HG03103 (cell line): ENCODE data around the gene MRPL20.
"Not testable (repeated sequence)": the region's sequence is repeated elsewhere in the genome, so short reads cannot be mapped to it uniquely, and the experiment has no call there.

Experiments
- ATAC-seq: cut with Tn5 transposase; IDR thresholded peaks from one replicate; pipeline ENCODE4 v1.9.1; 2021; ENCODE audit warnings: low read depth; ENCODE audit not compliant: unreplicated experiment

MRPL20 gene

GRCh38 chr1:1390675-1391074, 16.4 kb downstream of the MRPL20 start:
- ATAC-seq: no peak

GRCh38 chr1:1388078-1388472, 19.0 kb downstream of the MRPL20 start:
- no peak for ATAC-seq

GRCh38 chr1:1387098-1388077, 19.7 kb downstream of the MRPL20 start:
- ATAC-seq: no peak

GRCh38 chr1:1385931-1386330, 21.2 kb downstream of the MRPL20 start:
- ATAC-seq: no peak

GRCh38 chr1:1385339-1385738, 21.8 kb downstream of the MRPL20 start:
- ATAC-seq: not testable (repeated sequence)

- ATAC-seq: no peak
Observed at GRCh38 chr1:1381294-1381693, 25.8 kb downstream of the MRPL20 start.

GRCh38 chr1:1380860-1381259, 26.2 kb downstream of the MRPL20 start:
- ATAC-seq: no peak

GRCh38 chr1:1377540-1378205, 29.4 kb downstream of the MRPL20 start:
- ATAC-seq: no peak

GRCh38 chr1:1376551-1377226, 30.4 kb downstream of the MRPL20 start:
- no peak for ATAC-seq

- ATAC-seq: peak; percentile 80
Observed at GRCh38 chr1:1374929-1375662, 32.0 kb downstream of the MRPL20 start, which contains the start of gene AURKAIP1. AURKAIP1 (minus strand) TSS chr1:1375207; CDS start chr1:1374756, 451 bp downstream.

- ATAC-seq: no peak
Observed at GRCh38 chr1:1374589-1374928, 32.5 kb downstream of the MRPL20 start.

GRCh38 chr1:1373815-1374588, 33.1 kb downstream of the MRPL20 start:
- ATAC-seq: no peak

GRCh38 chr1:1373051-1373814, 33.9 kb downstream of the MRPL20 start:
- no peak for ATAC-seq

- no peak for ATAC-seq
Observed at GRCh38 chr1:1371746-1372711, 35.1 kb downstream of the MRPL20 start.

- no peak for ATAC-seq
Observed at GRCh38 chr1:1371364-1371745, 35.7 kb downstream of the MRPL20 start.

GRCh38 chr1:1370771-1371300, 36.3 kb downstream of the MRPL20 start:
- no peak for ATAC-seq

GRCh38 chr1:1370094-1370493, 37.0 kb downstream of the MRPL20 start:
- not testable (repeated sequence) for ATAC-seq

GRCh38 chr1:1367315-1367714, 39.8 kb downstream of the MRPL20 start:
- ATAC-seq: no peak
